SJSA1 (cell line): Measurements from ENCODE around the gene MAN2B2. TPM values are rescaled to one million over a fixed set of nuclear protein-coding genes. Genes with fewer than 3 reads are reported as not detected.
"Not testable (repeated sequence)": the region's sequence is repeated elsewhere in the genome, so short reads cannot be mapped to it uniquely, and the experiment has no call there.

Source experiments
- DNase-seq, 2 experiments: peaks; one replicate each; pipeline ENCODE4 v3.0.0-alpha.2; 2015 to 2020; ENCODE audit warnings: low spot score in 2 of 2, low read depth in 1 of 2
- H3K27ac ChIP-seq: fragments of 250-450 bp; sonication (Bioruptor Pico); 2 replicates; pipeline ENCODE4 v1.5.1; 2020; ENCODE audit warnings: mild to moderate bottlenecking, moderate library complexity
- H3K27me3 ChIP-seq: fragments of 250-450 bp; sonication (Bioruptor Pico); replicated peaks from 2 replicates; pipeline ENCODE4 v1.5.1; 2020; ENCODE audit warnings: mild to moderate bottlenecking, moderate library complexity
- H3K36me3 ChIP-seq: fragments of 250-450 bp; sonication (Bioruptor Pico); 2 replicates; pipeline ENCODE4 v1.5.1; 2020; ENCODE audit warnings: mild to moderate bottlenecking
- H3K4me1 ChIP-seq: fragments of 250-450 bp; sonication (Bioruptor Pico); replicated peaks from 2 replicates; pipeline ENCODE4 v1.6.1; 2021; ENCODE audit warnings: mild to moderate bottlenecking
- H3K4me3 ChIP-seq: fragments of 250-450 bp; sonication (Bioruptor Pico); 2 replicates; pipeline ENCODE4 v1.5.1; 2020; ENCODE audit warnings: mild to moderate bottlenecking
- H3K9me3 ChIP-seq: fragments of 250-450 bp; sonication (Bioruptor Pico); replicated peaks from 2 replicates; pipeline ENCODE4 v1.5.1; 2020; ENCODE audit warnings: mild to moderate bottlenecking
- total RNA-seq: library from RNA; depleted of rRNA; stranded (reverse); fragments of >200 nt; shearing (Covaris generic); gene quantifications from 2 replicates; pipeline ENCODE4 v1.2.3, GENCODE V29; 2014; rRNA removed

The MAN2B2 gene
- total RNA-seq, 1 experiment from 2014 or later = 12.1 TPM

GRCh38 chr4:6663596-6664393 lies 88.8 kb downstream of the MAN2B2 start:
- Histone ChIP-seq H3K4me1 (peaks cover 10% of the 10 kb centered on the region), H3K9me3 (no peaks in the 10 kb centered on the region), H3K27ac (no peak overlapping the region), H3K27me3 (peaks cover 18% of the 10 kb centered on the region), H3K4me3 (no peak overlapping the region), H3K36me3 (no peaks in the 10 kb centered on the region)
- no peak for DNase-seq

GRCh38 chr4:6665320-6665654 lies 90.3 kb downstream of the MAN2B2 start:
- H3K9me3 ChIP-seq = no peaks in the 10 kb centered on the region
- H3K27me3 ChIP-seq = peaks cover 14% of the 10 kb centered on the region; the same call in 1 of the 2 replicates
- no peak overlapping the region for H3K27ac ChIP-seq
- peaks cover 15% of the 10 kb centered on the region for H3K4me1 ChIP-seq
- no peaks in the 10 kb centered on the region for H3K36me3 ChIP-seq
- DNase-seq = no peak
- H3K4me3 ChIP-seq = no peak overlapping the region

GRCh38 chr4:6668391-6668790 lies 93.4 kb downstream of the MAN2B2 start:
- H3K9me3 ChIP-seq = no peaks in the 10 kb centered on the region
- H3K27ac ChIP-seq = no peak overlapping the region; the same call in 1 of the 2 replicates
- DNase-seq = peak; percentile 72 to 77
- peaks cover 9% of the 10 kb centered on the region; the same call in 1 of the 2 replicates for H3K27me3 ChIP-seq
- H3K36me3 ChIP-seq = no peaks in the 10 kb centered on the region
- peaks cover 16% of the 10 kb centered on the region for H3K4me1 ChIP-seq
- no peak overlapping the region for H3K4me3 ChIP-seq

GRCh38 chr4:6671648-6672047 lies 96.7 kb downstream of the MAN2B2 start:
- no peak for DNase-seq
- no peak overlapping the region for H3K4me3 ChIP-seq
- H3K4me1 ChIP-seq = peaks cover 38% of the 10 kb centered on the region
- H3K36me3 ChIP-seq = peaks cover 4% of the 10 kb centered on the region
- H3K27me3 ChIP-seq = no peaks in the 10 kb centered on the region
- no peaks in the 10 kb centered on the region for H3K9me3 ChIP-seq
- no peak overlapping the region for H3K27ac ChIP-seq

GRCh38 chr4:6672131-6672530 lies 97.1 kb downstream of the MAN2B2 start:
- no peak overlapping the region for H3K27ac ChIP-seq
- no peaks in the 10 kb centered on the region for H3K9me3 ChIP-seq
- no peak overlapping the region for H3K4me3 ChIP-seq
- no peaks in the 10 kb centered on the region for H3K27me3 ChIP-seq
- H3K4me1 ChIP-seq = peaks cover 38% of the 10 kb centered on the region
- H3K36me3 ChIP-seq = peaks cover 4% of the 10 kb centered on the region
- no peak for DNase-seq

- H3K9me3 ChIP-seq, DNase-seq, H3K27me3 ChIP-seq, H3K27ac ChIP-seq, H3K4me3 ChIP-seq, H3K36me3 ChIP-seq: not testable (repeated sequence)
- peaks cover 38% of the 10 kb centered on the region for H3K4me1 ChIP-seq
These were observed 97.7 kb downstream of the MAN2B2 start for GRCh38 chr4:6672541-6673190.

Other genes starting within 250 kb of the MAN2B2 start
- not detected in 2 replicates for gene PPP2R2C, start 102.6 kb upstream of the MAN2B2 start, total RNA-seq
- gene MRFAP1, start 65.5 kb downstream of the MAN2B2 start, total RNA-seq = 65.2 and 84.8 TPM in 2 replicates
- not detected in 2 replicates for gene S100P, start 118.7 kb downstream of the MAN2B2 start, total RNA-seq
- gene MRFAP1L1, start 134.7 kb downstream of the MAN2B2 start, total RNA-seq = 37.4 and 41.0 TPM in 2 replicates
- 14.4 and 25.0 TPM in 2 replicates for gene BLOC1S4, start 141.0 kb downstream of the MAN2B2 start, total RNA-seq
- 7.7 and 19.8 TPM in 2 replicates for gene KIAA0232, start 207.5 kb downstream of the MAN2B2 start, total RNA-seq